Right cardiac atrium (tissue), 5 donors: ENCODE data around the gene TRNAU1AP. TPM values are rescaled to one million over a fixed set of nuclear protein-coding genes. Genes with fewer than 3 reads are reported as not detected.
"Not testable (repeated sequence)": the region's sequence is repeated elsewhere in the genome, so short reads cannot be mapped to it uniquely, and the experiment has no call there.

Experiments used
- ATAC-seq, 2 donors: fragments of 200-7000 bp; cut with Tn5 transposase; one replicate each; pipeline versions ENCODE4 v1.8.0 to v1.9.1; 2020; ENCODE audit warnings: moderate library complexity in 2 of 2, mild to moderate bottlenecking in 1 of 2
- DNase-seq, 3 donors: peaks; one replicate each; pipeline ENCODE4 v3.0.0-alpha.2; 2020
- H3K27ac ChIP-seq: one replicate; pipeline ENCODE4 v1.5.1; 2013; ENCODE audit warnings: mild to moderate bottlenecking, low read length, control low read depth, moderate library complexity
- H3K27me3 ChIP-seq: one replicate; pipeline ENCODE4 v1.6.1; 2013; ENCODE audit not compliant: control insufficient read depth, insufficient read depth
- H3K4me1 ChIP-seq: one replicate; pipeline ENCODE4 v1.6.1; 2013; ENCODE audit warnings: low read length; ENCODE audit not compliant: control insufficient read depth, insufficient read depth
- H3K4me3 ChIP-seq: one replicate; pipeline ENCODE4 v1.5.1; 2013; ENCODE audit warnings: low read length, control low read depth
- H3K9me3 ChIP-seq: one replicate; pipeline ENCODE4 v1.6.1; 2013; ENCODE audit warnings: low read length; ENCODE audit not compliant: control insufficient read depth
- WGBS: extraction: QIAGEN DNeasy Blood & Tissue Kit; methylation state at CpG from one replicate; pipeline ENCODE4 v1.1.7; 2013; 5-methylcytosine and 5-hydroxymethylcytosine counted together
- intact Hi-C, 4 donors: fragments of 100-400 bp; cut with DNase I; formaldehyde crosslinking; loops; one replicate each; pipeline versions ENCODE4 v1.11.0 to v1.14.0; 2022 to 2023
- polyA plus RNA-seq: library from polyadenylated mRNA; stranded (reverse); fragments of 200-250 nt; gene quantifications from one replicate; pipeline ENCODE4 v1.2.3, GENCODE V29; 2013
- total RNA-seq, 4 donors: library from RNA; stranded (reverse); fragmentation: NEBNext Ultra II Directional; extraction: Animal tissue kit (Norgen Biotek cat#: 25700); gene quantifications; one replicate each; pipeline ENCODE4 v1.2.1, GENCODE V29; 2021
- donor health status: healthy with polysubstance abuse.
- donor health status: DM: no; HTN: yes; CAD: no.
- donor health status: DM: no; HTN: no; CAD: no.
- donor health status: DM: no; HTN: yes; CAD: no; lungs with severe emphysema.
- donor health status: DM: yes; HTN: yes; CAD: no.

TRNAU1AP gene
- total and polyA plus RNA-seq, 5 donors = 13.4 to 19.0 (median 17.0) TPM

DNA sequence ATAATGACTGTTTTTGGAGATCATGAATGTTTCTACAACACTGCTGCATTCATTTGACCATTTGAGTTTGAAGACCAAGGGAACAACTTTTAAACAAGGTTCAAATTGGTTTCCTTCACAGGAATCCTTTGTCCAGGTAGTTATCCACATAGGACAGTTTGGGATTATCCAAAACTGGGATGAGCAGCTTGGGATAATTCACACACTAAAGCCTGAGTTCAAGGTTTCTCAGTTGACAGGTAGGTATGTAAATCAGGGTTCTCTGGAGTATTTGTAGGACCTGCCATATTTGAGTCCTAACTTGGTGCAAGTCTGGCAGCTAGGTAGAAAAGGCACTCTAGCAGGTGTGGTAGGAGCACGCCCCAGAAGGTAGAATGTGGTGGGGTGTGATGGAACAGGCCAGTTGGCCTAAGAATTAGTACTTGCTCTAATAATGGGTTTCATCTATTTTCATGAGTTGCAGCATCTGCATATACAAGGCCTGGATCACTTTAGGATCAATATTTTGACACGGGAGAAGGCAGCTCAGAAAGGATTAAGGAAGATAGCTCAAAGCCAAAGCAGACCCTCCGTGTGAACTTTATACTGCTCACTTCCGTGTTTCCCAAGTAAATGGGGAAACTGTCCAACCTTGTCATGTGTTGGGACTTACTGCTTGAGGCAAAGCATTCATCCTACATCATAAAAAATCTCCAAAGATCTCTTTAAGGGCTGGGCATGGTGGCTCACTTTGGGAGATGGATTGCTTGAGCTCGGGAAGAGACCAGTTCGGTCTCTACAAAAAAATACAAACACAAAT is 25.1 kb downstream of the TRNAU1AP start:
- 70% methylated on average over 6 of the region's 6 CpGs for WGBS
- Histone ChIP-seq H3K27me3 (no peaks in the 10 kb centered on the region), H3K4me3 (no peak overlapping the region), H3K27ac (no peak overlapping the region), H3K4me1 (peaks cover 7% of the 10 kb centered on the region), H3K9me3 (no peaks in the 10 kb centered on the region)
- no peak for ATAC-seq
- intact Hi-C loops = no loop called here
- DNase-seq = no peak

DNA sequence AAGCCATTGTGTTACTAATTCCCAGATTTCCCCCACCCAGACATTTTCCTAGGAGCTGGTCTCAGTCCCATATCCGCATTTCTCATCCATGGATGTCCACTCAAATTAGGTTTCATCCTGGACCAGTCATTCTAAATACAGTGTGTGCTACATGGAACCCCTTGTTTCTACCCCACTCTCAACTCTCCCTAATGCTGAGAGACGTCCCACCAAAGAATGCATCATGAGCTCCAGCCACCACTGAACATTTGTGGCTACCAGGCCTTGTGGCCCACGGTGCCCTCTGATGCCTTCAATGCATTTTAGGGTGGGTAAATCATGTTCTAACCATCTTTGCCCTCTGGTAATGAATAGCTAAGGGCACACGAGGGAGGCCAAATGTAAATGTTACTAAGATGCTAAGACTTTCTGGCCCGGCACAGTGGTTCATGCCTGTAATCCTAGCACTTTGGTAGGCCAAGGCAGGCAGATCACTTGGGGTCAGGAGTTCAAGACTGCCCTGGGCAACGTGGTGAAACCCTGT is 25.9 kb downstream of the TRNAU1AP start:
- Histone ChIP-seq H3K27me3 (no peaks in the 10 kb centered on the region), H3K4me1 (peaks cover 7% of the 10 kb centered on the region), H3K27ac (no peak overlapping the region), H3K4me3 (no peak overlapping the region), H3K9me3 (no peaks in the 10 kb centered on the region)
- 76% methylated on average over 6 of the region's 6 CpGs for WGBS
- intact Hi-C loops = no loop called here
- no peak for ATAC-seq
- no peak for DNase-seq

DNA sequence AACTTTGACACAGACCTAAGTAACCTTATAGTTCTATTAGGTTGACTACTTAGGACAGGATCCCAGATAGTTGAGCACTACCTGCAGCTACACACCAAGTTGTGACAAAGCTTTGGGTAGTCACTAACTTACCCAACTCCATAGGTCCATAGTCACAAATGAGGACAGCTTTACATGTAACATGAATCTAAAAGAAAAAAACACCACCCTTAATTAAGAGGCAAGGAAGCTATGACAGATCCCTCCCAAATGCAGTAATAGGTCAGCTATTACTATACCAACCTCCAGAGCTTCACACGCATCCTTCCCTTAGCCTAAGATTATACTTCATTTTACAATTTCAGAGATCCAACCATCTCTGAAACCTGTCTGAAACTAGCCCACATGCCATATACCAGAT is 26.5 kb downstream of the TRNAU1AP start:
- DNase-seq = no peak
- Histone ChIP-seq H3K27me3 (no peaks in the 10 kb centered on the region), H3K27ac (no peak overlapping the region), H3K4me1 (peaks cover 7% of the 10 kb centered on the region), H3K9me3 (no peaks in the 10 kb centered on the region), H3K4me3 (no peak overlapping the region)
- intact Hi-C loops = no loop called here
- WGBS = 86% methylated on average over 1 of the region's 1 CpG
- no peak for ATAC-seq

DNA sequence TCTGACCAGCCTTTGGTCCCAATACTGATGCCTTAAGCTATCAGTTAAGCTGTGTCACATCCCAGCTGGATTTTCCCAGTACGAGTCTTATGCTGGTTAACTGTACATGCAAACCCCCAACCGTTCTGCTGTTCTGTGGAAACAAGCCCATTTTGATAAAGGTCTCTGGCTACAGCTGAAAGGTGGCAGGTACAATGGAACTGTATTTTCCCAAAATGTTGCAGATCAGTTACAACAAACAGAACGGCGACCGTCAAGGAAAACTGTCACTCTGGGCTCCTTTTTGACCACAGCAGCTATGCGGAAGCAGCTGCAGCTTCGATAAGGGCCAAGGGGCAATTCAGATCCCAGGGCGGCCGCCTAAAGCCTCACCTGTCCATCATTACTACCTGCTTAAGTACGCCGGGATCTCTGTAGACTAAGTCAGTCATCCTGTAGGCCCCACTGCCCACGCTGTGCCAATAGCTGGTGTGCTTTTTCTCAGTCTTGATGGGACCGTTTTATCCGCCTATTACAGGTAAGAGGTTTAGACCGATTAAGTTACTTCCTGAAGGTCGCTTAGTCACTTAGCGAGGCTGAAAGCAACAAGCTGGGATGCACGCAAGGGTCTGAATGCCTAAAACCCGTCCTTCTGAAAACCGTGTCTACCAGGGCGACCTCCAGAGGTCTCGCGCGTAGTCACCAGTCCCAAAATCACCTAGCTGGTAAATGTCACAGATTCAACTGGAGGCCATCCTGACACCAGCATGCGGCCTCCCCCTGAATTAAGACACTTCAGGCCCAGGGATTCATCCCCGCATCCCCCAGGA is 28.0 kb downstream of the TRNAU1AP start:
- intact Hi-C loops = no loop called here
- peak overlapping the region; percentile 85 for H3K27ac ChIP-seq
- H3K4me3 ChIP-seq = peak overlapping the region; percentile 70
- peaks cover 7% of the 10 kb centered on the region for H3K4me1 ChIP-seq
- H3K9me3 ChIP-seq = no peaks in the 10 kb centered on the region
- H3K27me3 ChIP-seq = no peaks in the 10 kb centered on the region
- DNase-seq (peak in 1 of 3 donors; percentile 63), ATAC-seq (peak; percentile 23 to 31)
- under 1% methylated on average over 26 of the region's 26 CpGs for WGBS

DNA sequence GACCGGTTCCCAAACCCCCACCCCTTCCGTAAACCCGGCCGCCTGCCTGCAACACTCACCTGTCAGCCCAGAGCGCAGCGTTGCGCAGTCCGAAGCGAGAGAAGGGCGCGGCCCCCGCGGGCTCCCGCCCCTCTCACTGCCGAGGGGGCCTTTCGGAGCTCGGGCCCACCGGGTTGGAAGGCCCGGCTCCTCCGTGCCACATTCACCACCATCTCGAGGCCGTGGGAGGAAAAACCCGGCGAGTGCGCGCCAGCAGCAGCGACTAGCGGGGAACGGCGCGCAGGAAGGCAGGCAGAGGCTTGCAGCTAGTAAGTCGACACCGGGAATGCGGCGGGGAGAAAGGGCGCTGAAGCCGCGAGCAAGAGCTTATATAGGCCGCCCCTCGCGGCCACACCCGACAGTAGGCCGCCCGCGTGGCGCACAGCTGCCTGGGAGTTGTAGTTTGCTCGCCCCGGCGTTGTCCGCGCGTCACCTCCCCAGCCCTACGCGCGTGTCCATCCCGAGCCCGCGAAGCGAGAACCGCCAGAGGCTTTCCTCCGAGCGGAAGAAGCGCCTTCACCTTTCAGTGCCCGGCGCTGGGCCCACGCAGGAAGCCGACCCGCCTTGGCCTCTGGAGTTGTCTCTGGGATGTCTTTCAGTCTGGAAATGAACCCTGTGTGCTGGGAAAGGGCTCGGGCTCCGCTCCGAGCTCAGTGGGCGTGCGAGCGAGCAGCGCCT is 28.8 kb downstream of the TRNAU1AP start:
- Histone ChIP-seq H3K4me1 (peaks cover 7% of the 10 kb centered on the region), H3K4me3 (peak overlapping the region; percentile 70)
- intact Hi-C loops = no loop called here

DNA sequence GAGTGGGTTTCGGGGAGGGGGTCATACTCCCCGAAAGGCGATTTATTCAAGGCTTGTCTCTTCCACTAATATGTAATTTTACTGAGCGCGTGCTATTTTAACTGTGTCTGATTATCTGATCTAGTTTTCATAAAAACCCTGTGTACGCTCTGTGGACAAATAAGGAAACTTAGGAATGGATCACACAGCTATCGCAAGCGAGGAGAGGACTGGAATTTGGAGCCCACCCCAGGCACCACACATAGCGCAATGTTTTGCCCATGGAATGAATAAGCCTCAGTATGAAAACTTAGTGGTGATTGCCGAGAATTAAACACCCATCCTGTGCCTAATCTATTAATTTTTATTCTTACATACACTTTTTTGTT is 29.3 kb downstream of the TRNAU1AP start:
- peak overlapping the region; percentile 85 for H3K27ac ChIP-seq
- 1% methylated on average over 10 of the region's 10 CpGs for WGBS
- peak overlapping the region; percentile 70 for H3K4me3 ChIP-seq
- DNase-seq (no peak), ATAC-seq (peak; percentile 30 to 31)
- intact Hi-C loops = no loop called here
- H3K4me1 ChIP-seq = peaks cover 7% of the 10 kb centered on the region
- H3K27me3 ChIP-seq = no peaks in the 10 kb centered on the region
- H3K9me3 ChIP-seq = no peaks in the 10 kb centered on the region

More for the DNA sequence above, 28.8 kb downstream of the TRNAU1AP start:
- Histone ChIP-seq H3K9me3 (no peaks in the 10 kb centered on the region), H3K27ac (peak overlapping the region; percentile 85), H3K27me3 (no peaks in the 10 kb centered on the region)
- ATAC-seq (peak; percentile 99), DNase-seq (peak; percentile 97 to 99 (median 98))
- under 1% methylated on average over 75 of the region's 75 CpGs for WGBS

- H3K27ac ChIP-seq, H3K27me3 ChIP-seq, H3K4me3 ChIP-seq, ATAC-seq, intact Hi-C loops, H3K4me1 ChIP-seq, DNase-seq, H3K9me3 ChIP-seq: not testable (repeated sequence)
- WGBS = 91% methylated on average over 19 of the region's 19 CpGs
Observed at GRCh38 chr1:28586585-28587391, 33.9 kb downstream of the TRNAU1AP start.

GRCh38 chr1:28591708-28592320 is 38.9 kb downstream of the TRNAU1AP start, which contains the start of gene RAB42:
Gene RAB42 (plus strand): TSS chr1:28592265. CDS start chr1:28592512, 247 bp downstream.
- peak; percentile 54 to 80 (median 78) for DNase-seq
- Histone ChIP-seq H3K27ac (no peak within 1 kb of the TSS), H3K27me3 (no peaks in the 10 kb centered on the region), H3K4me3 (peak within 1 kb of the TSS; percentile 50), H3K9me3 (no peaks in the 10 kb centered on the region), H3K4me1 (no peaks in the 10 kb centered on the region)
- ATAC-seq = peak; percentile 57 to 76
- 24% methylated on average over 13 of the region's 13 CpGs for WGBS
- intact Hi-C loops = no loop called here

- DNase-seq (peak; percentile 29 to 71 (median 65)), ATAC-seq (peak; percentile 69 to 74)
- 2% methylated on average over 81 of the region's 81 CpGs for WGBS
- Histone ChIP-seq H3K4me3 (peak overlapping the region; percentile 50), H3K9me3 (no peaks in the 10 kb centered on the region), H3K27me3 (no peaks in the 10 kb centered on the region), H3K27ac (no peak overlapping the region), H3K4me1 (no peaks in the 10 kb centered on the region)
- intact Hi-C loops = no loop called here
Observed at GRCh38 chr1:28592321-28593071, 39.6 kb downstream of the TRNAU1AP start.
